Measurements from ENCODE around the gene C1orf50. TPM values are rescaled to one million over a fixed set of nuclear protein-coding genes. Genes with fewer than 3 reads are reported as not detected.

The C1orf50 gene
- total RNA-seq, 4 donors from 2014 or later, result 2.9 to 8.3 (median 4.1) TPM

- no peak for TF ChIP-seq CTCF (IDR thresholded peaks at IDR 0.05; ENCODE audit: low read depth)
These were observed 26.8 kb downstream of the C1orf50 start for GRCh38 chr1:42793824-42794223.

- no peak for TF ChIP-seq CTCF (IDR thresholded peaks at IDR 0.05; ENCODE audit: low read depth)
These were observed 30.4 kb downstream of the C1orf50 start for GRCh38 chr1:42797414-42797813.

GRCh38 chr1:42797979-42798378, 30.9 kb downstream of the C1orf50 start:
- no peak for TF ChIP-seq CTCF (IDR thresholded peaks at IDR 0.05; ENCODE audit: low read depth)

GRCh38 chr1:42801832-42802473, 34.9 kb downstream of the C1orf50 start:
- TF ChIP-seq CTCF (IDR thresholded peaks at IDR 0.05; ENCODE audit: low read depth), result no peak

GRCh38 chr1:42806171-42806570, 39.1 kb downstream of the C1orf50 start:
- TF ChIP-seq CTCF (IDR thresholded peaks at IDR 0.05; ENCODE audit: low read depth), result no peak

- no peak for TF ChIP-seq CTCF (IDR thresholded peaks at IDR 0.05; ENCODE audit: low read depth)
These were observed 39.5 kb downstream of the C1orf50 start for GRCh38 chr1:42806593-42806992.

- TF ChIP-seq CTCF (IDR thresholded peaks at IDR 0.05; ENCODE audit: low read depth), result no peak
These were observed 40.1 kb downstream of the C1orf50 start for GRCh38 chr1:42807056-42807668.
